GM18951 (cell line): Measurements from ENCODE around the gene NFIX.

ENCODE experiments used
- POLR2A ChIP-seq: IDR thresholded peaks from 4 replicates; pipeline ENCODE4 v1.6.1; 2011; ENCODE audit warnings: mild to moderate bottlenecking; ENCODE audit not compliant: insufficient read length, insufficient read depth; ENCODE audit errors: extremely low read depth
- in situ Hi-C: fragments of 300-500 bp; cut with MboI; formaldehyde crosslinking; loops from one replicate; pipeline ENCODE4 v1.12.0; 2022; ENCODE audit warnings: low sequenced_read_pairs, mixed read lengths, inconsistent platforms; ENCODE audit not compliant: unreplicated experiment

Gene NFIX

DNA sequence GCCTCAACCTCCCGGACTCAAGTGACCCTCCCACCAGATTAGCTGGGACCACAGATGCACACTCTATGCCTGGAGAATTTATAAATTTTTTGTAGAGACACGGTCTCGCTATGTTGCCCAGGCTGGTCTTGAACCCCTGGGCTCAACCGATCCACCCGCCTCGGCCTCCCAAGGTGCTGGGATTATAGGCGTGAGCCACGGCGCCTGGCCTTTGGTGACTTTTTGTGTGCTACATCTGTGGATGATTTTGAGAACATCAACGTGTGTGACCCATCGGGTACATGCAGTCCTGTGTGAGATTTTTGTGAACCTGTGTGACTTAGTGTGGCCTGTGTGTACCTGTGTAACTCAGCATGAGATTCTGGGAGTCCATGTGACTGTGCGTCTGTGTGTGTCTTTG is 8.5 kb upstream of the NFIX start:
- in situ Hi-C loops = loop anchor here (25.0 kb wide), 1 partner anchor 276 kb away; no protein-coding TSS in a partner anchor
- TF ChIP-seq POLR2A = no peak

DNA sequence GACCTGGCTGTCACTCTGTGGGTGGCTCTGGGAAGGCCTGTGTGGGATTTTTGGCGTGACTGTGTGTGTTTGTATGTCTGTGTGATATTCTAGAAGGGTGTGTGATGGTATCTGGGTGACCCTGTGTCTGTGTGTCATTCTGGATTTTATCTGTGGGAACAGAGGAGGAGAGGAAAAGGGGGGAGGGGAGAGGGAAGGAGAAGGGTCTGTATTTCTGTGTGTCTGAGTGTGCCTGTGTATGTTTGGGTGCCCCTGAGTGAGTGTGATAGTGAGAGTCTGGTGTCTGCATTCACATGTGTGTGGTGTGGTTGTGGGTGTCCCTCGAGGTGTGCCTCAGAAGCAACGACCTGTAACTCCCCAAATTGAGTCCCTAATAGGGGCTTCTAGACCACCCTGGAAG is 8.1 kb upstream of the NFIX start:
- in situ Hi-C loops = loop anchor here (25.0 kb wide), 1 partner anchor 275 kb away; no protein-coding TSS in a partner anchor
- no peak for TF ChIP-seq POLR2A

DNA sequence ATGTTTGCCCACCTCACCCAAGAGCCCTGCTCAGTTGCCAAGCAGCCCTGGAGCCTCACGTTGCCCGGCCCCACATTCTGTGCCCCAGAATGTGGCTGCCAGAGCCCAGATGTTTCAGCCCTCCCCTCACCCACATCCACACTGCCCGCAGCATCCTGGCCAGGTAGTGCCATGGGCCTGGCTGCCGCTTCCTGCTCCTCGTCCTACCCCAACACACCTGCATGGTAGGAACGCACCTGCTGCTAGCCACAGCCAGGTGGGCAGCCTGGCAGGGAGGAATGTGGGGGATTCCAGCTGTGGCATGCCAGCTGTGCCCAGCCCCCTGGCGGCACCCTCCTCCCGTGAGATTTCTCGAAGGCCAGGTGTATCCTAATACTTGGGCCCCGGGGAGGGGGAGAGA is 7.5 kb upstream of the NFIX start:
- TF ChIP-seq POLR2A = no peak
- in situ Hi-C loops = loop anchor here (25.0 kb wide), 1 partner anchor 275 kb away; no protein-coding TSS in a partner anchor

DNA sequence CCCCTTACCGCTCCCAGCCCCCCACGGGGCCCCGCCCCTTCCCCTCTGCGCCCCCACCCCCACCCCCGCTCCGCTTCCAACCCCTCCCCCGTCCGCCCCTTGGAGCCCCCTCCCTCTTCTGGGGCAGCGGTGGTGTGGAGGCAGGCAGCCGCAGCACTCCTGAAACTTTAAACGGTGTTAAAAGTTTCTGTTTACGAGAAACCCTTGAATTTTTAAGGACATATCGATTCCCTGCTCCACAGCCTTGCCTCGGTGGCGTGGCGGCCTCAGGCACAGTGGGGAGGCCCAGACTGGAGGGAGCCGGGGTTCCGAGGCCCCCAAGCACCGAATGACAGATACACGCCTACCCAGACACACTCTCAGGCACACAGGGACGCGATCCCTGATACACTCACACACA is 4.8 kb upstream of the NFIX start:
- in situ Hi-C loops = loop anchor here (25.0 kb wide), 1 partner anchor 272 kb away; no protein-coding TSS in a partner anchor
- no peak for TF ChIP-seq POLR2A

DNA sequence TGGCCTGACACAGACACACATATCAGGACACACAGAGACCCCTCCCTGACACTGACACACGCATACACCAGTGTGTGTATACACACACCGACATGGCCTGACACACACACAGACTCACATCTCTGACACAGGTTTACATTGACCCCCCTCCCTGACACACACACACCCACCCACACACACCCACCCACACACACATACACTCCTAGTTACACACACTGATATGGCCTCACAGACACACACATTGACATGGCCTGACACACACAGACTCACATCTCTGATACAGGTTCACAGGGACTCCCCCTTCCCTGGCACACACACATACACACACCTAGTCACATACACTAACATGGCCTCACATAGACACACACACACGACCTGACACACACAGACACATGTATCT is 4.4 kb upstream of the NFIX start:
- no peak for TF ChIP-seq POLR2A
- in situ Hi-C loops = loop anchor here (25.0 kb wide), 1 partner anchor 271 kb away; no protein-coding TSS in a partner anchor

DNA sequence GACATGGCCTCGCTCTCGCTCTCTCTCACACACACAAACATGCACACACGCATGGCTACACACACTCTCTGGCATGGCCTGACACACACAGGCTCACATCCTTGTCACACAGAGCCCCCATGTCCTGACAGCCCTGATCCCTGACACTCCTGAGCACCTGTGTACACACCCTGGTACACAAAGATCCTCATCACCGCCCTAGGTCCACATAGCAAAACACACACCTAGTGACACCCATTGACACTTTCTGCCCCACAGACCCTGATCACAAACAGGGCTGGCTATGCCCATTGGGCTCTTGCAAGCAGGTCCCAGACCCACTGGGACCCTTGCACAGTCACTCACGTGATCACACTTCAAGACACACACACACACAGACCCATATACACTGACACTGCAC is 4.0 kb upstream of the NFIX start:
- in situ Hi-C loops = loop anchor here (25.0 kb wide), 1 partner anchor 271 kb away; no protein-coding TSS in a partner anchor
- no peak for TF ChIP-seq POLR2A

DNA sequence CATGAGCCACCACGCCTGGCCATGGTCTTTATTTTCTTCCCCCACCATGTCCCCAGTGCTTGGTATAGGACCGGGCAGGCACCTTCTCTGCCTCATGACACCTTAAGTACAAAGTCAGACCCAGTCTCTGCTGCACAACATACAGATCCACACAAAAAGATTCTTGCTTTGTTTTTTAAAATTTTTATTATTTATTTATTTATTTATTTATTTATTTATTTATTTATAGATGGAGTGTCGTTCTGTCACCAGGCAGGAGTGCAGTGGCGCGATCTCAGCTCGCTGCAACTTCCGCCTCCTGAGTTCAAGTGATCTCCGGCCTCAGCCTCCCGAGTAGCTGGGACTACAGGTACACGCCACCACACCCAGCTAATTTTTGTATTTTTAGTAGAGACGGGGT is 2.5 kb upstream of the NFIX start:
- in situ Hi-C loops = loop anchor here (25.0 kb wide), 1 partner anchor 270 kb away; no protein-coding TSS in a partner anchor
- no peak for TF ChIP-seq POLR2A

DNA sequence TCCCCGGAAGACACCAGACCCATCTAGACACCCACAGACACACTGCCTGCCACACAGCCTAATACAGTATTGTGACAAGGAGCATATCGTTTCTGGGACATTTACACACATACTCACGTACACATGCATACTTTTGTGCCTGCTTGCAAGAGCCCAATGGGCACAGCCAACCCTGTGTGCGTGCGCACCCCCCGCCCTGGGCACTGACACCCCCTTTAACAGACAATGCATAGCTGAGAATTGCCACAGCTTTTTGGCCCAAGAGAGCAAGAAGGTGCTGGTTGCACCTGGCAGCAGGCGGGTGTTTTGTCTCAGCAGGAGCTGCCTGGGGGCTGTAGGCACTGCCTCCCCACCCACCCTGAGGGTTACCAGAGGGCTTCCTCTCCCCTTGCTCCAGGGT is 1.7 kb upstream of the NFIX start:
- no peak for TF ChIP-seq POLR2A
- in situ Hi-C loops = loop anchor here (25.0 kb wide), 1 partner anchor 269 kb away; no protein-coding TSS in a partner anchor

DNA sequence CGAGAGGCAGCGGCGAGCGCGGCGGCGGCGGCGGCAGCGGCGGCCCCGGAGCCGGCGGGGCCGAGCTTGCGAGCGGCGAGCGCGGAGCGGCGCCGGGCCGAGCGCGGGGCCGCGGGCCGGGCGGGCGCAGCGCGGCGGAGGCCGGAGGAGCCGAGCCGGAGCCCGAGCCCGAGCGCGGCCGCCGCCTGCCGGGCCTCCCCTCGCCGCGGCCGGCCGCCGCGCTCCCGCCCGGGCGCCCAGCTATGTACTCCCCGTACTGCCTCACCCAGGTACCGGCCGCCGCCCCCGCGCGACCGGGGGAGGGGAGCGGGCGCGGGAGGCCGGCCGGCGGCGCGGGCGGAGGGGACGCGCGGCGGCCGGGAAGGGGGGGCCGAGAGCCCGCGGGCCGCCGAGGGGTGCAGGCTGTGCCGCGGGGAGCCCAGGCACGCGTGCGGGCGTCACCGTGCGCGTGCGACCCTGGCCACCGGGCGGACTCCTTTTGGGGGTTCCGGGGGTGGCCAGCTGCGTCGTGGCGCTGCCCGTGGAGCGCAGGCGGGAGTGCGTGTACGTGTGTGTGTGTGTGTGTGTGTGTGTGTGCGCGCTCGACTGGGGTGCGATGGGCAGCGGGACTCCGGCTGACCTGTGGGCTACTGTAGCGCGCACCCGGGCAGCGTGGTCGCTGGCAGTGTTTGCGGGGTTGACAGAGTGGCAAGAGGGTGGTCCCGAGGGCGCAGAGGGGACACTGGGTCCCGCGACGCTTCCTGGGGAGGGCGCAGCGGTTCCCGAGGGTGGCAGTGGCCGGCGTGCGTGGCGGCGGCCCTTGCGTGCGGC is 526 bp downstream of the NFIX start:
- in situ Hi-C loops = loop anchor here (25.0 kb wide), 1 partner anchor 266 kb away; no protein-coding TSS in a partner anchor
- TF ChIP-seq POLR2A = no peak

DNA sequence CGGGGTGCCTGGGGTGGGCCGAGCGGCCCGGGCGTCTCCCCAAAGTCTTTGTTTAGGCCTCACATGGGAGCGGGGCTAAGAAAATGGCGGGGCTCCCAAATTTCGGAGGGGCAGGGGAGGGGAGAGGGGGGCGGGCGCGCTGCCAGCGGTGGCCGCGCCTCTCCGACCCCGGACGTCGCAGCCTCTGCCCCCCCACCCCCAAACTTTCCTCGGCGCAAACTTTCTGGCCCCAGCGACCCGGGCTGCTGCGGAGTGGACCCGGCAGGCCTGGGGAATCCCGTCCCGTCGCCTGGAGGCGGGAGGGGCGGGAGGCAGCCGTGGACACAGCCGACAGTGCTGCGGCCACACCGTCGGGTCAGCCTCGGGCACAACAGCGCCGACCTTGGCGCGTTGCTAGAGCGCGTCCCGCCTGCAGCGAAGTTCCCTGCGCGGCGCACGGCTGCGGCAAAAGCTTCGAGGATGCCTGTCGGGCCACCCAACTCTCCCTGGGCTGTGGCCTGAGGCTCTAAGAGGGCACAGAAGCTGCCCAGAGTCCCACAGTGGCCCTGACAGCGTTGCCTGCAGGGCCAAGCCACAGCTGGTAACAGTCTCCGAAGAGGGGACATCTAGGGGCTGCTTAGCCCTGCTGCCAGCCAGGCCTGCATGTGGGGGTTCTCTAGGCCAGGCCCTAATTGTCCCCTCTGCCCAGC is 1.3 kb downstream of the NFIX start:
- no peak for TF ChIP-seq POLR2A
- in situ Hi-C loops = loop anchor here (25.0 kb wide), 1 partner anchor 266 kb away; no protein-coding TSS in a partner anchor

DNA sequence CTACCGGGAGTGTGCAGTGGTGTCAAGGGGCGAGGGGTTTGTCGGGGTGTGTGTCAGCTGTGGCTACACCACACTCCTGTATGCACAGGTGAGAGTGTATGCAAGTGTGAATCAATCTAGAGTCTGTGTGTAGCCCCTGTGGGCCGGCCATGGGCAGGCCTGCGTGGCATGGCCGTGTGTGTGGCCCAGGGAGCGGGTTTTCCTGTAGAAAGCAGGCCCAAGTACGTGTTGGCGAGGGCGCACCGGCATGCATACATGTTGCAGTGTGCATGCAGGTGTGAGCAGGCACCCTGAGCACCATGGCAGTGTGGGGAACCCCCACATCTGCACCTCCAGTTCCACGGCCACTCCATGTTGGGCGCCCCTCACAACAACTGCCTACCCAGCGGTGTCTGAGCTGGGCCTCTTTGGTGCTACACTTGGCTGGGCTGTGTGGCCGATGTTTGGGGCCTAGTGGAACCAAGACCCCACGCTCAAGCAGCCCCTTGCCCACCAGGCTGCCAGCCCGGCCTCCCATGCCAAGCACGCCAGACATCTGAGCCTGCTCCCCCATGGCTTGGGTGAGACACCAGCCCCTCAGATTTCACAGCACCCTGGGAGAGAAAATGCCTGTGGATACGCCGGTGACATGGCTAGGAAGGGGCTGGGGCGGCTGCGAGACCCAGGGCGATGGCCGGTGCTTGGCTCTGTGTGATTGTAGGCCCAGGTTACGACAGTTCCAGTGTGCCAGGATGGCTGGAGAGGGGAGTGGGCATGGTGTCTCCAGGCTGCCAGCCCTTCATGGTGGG is 2.1 kb downstream of the NFIX start:
- TF ChIP-seq POLR2A = no peak
- in situ Hi-C loops = loop anchor here (25.0 kb wide), 1 partner anchor 265 kb away; no protein-coding TSS in a partner anchor

DNA sequence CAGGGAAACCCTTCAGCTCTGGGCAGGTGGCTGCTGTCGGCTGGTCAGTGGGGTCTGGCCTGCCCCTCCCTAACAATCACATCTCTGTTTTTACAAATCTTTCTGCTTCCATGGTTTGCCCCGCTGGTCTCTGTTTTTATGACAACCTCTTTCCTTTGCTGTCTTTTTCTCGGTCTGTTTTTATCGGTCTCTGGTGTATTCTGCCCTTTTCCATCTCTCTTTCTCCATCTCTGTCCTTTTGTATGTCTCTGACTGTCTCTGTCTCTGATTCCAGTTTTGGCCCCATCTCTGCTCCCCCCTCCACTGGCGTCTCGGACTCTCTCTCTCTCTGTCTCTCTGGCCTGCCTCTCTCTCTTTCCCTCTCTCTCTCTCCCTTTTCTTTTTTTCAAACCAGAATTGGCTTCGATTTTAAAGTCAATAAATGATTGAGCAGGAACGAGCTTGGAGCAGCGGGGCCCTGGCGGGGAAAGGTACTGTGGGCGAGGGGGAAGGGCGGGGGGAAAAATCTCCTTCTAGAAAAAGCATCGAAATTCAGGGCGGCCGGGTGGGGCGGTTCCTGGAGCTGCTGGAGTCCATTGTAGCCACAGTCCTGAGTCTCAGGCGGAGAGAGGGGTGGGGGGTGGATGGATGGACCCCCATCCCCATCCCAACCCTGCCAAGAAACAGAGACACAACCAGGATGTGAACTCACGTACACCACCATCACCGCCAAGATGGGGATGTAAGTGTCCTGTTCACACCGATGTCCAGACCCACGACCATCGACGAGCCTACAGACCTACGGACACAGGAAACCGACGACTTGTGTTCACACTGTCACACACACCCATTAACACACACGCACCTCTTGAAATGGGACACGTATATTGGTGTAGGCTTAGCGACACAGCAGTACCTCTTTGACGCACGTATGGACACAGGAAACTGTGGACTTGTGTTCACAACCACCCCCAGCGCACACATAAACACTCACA is 3.0 kb downstream of the NFIX start:
- in situ Hi-C loops = loop anchor here (25.0 kb wide), 1 partner anchor 264 kb away; no protein-coding TSS in a partner anchor
- no peak for TF ChIP-seq POLR2A

DNA sequence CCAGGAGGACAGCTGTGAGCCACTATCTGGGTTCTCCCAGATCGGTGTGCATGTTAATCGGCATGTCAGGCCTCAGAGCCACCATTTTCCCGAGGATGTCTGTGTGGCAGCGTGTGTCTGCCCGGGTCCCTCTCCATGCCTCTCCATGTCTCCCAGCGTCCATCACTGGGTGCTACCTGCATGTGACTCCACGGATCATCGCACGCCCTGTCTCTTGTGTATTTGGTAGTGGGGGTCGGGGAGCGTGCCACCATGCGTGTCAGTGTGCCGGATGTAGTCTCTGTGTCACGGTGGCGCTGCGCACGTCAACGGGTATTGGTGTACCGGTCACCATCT is 5.9 kb downstream of the NFIX start:
- no peak for TF ChIP-seq POLR2A
- in situ Hi-C loops = no loop called here
